Activated CD4-positive, alpha-beta T cell treated with anti-CD3 and anti-CD28 coated beads for 4 hours (primary cell): ENCODE measurements around the gene PAM16.

ENCODE experiments used
- DNase-seq, 2 donors: peaks; one replicate each; pipeline ENCODE4 v3.0.0-alpha.2; 2020

Gene PAM16

GRCh38 chr16:4370570-4371356, 19.6 kb upstream of the PAM16 start:
- no peak for DNase-seq

DNA sequence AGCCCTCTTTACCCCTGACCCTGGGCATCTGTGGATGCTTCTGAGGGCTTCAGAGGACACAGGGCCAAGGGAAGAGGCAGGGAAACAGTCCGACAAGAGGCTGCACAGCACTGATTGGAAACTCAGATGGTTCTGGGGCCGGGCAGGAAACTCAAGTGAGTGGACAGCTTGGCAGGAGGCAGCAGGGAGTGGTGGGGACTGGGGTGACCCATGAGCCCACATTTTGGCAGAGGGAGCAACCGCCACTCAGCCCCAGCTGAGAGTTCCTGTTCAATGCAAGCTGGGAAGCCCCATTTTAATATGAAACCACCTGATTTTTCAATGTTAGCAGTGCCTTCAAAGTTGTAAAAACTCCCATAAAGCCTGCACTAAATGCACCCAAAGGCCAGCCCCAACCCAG, 19.0 kb upstream of the PAM16 start:
- DNase-seq, result no peak

DNA sequence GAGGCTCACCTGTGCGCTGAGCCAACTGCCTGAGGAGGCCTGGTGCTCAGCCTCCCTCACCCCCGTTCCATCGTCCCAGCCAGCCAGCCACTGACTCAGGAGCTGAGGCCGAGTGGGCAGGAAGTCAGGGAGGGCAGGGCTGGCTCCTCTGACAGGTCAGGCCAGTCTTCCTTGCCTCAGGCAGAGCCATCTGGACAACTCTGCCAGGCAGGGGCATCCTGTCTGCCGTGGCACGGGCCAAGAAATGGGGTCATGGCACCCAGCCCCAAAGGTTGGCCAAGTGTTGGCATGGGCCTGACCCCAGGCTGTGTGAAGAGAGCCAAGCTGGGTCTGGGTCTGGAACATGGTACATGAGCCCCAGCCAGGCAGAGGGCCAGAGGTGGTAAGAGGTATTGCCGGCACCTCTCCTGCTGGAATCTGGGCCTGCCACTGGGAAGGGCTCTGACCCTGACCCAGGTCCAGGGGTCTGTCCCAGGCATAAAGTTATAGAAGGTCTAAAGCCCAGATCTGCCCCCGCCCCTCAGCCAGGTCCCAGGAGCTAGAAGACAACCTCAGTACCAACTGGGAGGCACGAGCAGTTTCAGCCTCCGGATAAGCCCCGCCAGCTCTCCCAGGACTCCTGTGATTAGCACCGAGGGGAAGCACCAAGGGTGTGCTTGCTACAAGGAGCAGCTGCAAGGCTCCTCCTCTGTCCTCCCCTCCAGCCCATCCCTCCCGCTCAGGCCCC, 18.0 kb upstream of the PAM16 start:
- no peak for DNase-seq

DNA sequence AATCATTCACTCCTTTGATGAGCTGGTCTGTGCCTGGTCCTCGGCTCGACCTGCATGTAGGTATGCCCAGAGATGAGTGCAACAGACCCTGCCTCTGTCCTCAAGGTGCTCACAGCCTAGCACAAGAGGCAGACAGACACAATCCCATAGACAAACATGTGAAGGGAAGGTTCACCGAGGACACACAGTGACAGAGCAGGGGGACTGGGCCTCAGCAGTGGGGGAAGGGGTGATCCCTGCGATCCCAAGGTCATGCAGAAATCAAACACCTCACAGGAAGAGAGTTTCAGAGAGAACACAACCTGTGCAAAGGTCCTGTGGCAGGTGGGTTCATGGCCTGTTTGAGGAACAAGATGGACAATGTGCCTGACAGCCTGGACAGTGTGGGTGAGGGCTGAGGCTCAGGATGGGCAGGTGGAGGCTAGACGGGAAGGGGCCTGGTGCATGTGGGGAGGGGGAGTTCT, 16.3 kb upstream of the PAM16 start:
- no peak for DNase-seq

- DNase-seq, result no peak
Observed at GRCh38 chr16:4366016-4366415, 14.9 kb upstream of the PAM16 start.

DNA sequence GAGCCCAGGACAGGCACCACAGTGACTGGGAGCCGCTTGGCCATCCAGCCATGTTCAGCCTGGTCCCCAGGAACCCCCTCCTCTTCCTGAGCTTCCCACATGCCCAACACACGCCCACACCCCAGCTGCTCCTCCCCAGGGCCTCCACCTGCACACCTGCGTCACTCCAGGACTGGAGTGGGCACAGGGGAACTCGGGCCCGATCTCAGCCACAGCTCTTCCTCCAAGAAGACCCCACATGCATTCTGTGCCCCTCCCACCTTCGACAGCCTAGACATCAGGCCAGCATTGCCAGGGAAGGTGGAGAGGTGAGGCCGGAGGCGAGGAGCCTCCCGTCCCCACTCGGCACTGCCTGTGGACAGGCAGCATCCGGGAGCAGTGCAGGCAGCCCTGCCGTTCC, 14.5 kb upstream of the PAM16 start:
- no peak for DNase-seq

GRCh38 chr16:4365014-4365406, 13.9 kb upstream of the PAM16 start:
- no peak for DNase-seq

DNA sequence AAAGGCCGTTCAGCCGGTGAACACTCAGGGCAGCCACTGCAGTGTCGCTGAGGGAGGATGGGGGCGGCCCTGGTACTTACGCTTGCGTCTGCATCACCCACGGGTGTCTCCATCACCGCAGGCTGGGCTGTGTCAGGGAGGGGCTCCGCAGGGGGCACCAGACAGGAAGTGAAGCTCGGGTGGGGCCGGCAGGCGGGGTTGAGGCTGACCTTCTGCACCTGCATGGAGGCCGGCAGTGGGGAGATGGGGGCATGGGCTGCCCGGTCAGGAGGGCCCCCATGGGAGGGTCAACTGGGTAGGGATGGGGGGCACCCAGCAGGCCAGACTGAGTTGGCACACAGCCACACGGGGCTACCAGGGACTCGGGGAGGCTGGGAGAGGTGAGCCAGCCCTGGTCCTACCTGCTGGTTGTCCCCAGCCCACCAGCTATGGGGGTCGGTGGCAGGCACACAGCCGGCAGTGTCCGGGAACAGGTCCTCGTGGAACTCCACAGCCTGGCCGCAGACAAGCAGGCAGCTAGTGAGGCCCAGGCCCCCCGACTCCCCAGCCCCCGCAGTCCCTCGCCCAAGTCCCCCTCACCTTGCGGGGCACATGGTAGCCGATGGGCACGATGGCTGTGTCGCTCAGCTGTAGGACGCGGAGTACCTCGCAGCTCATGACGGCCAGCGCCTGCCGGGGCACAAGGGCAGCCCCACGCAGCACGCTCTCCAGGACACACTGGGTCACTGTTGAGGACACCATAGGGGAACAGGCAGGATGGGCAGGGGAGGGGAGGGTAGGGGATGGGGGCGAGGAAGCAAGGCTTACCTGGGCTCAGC, 13.3 kb upstream of the PAM16 start:
- DNase-seq, result no peak

GRCh38 chr16:4362476-4363135, 11.5 kb upstream of the PAM16 start:
- DNase-seq, result no peak

DNA sequence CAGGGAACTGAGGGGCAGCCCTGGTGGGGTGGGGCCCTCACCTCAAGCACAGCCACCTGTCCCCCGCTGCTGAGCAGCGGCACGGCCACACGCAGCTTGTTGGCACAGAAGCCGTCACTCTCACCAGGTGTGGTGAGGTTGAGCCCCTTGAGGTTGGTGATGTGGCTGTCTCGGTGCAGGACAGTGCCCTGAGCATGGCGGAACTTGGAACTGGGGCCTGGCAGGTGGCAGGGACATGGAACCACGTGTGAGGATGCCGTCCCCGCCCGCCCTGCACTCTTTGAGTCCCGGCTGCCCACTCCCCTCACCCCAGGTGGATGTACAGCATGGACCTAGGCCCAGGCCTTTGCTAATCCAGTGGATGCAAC, 10.8 kb upstream of the PAM16 start:
- no peak for DNase-seq

GRCh38 chr16:4361033-4361943, 10.2 kb upstream of the PAM16 start:
- DNase-seq, result no peak

DNA sequence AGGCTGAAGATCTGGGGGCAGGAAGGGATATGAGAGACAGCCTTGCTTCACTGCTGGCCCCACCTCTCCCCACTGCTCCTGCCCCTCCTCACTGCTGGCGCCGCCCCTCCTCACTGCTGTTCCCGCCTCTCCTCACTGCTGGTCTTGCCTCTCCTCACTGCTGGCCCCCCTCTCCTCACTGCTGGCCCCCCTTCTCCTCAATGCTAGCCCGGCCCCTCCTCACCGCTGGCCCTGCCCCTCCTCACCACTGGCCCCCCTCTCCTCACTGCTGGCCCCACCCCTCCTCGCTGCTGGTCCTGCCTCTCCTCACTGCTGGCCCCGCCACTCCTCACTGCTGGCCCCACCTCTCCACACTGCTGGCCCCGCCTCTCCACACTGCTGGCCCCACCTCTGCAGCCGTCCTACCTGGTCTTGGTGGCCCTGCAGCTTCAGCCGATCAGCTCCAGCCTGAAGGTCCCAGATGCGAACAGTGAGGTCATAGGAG, 9.5 kb upstream of the PAM16 start:
- DNase-seq, result no peak

DNA sequence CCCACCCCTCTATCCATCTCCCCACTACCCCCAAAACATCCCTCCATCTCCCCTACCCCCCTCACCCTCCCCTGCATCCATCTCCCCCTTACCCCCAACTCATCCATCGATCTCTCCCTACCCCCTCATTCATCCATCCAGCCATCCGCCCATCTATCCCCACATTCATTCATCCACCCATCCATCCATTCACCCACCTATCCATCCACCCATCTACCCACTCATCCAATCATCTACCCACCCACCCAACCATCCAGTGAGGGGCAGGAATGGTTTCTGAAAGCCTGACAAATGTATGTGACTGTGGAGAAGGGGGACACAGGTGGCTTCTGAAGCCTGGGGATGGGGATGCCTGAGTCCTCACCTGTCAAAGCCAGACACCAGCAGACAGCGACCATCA, 8.8 kb upstream of the PAM16 start:
- no peak for DNase-seq

GRCh38 chr16:4358831-4359561, 7.9 kb upstream of the PAM16 start:
- peak; percentile 60 to 68 for DNase-seq

DNA sequence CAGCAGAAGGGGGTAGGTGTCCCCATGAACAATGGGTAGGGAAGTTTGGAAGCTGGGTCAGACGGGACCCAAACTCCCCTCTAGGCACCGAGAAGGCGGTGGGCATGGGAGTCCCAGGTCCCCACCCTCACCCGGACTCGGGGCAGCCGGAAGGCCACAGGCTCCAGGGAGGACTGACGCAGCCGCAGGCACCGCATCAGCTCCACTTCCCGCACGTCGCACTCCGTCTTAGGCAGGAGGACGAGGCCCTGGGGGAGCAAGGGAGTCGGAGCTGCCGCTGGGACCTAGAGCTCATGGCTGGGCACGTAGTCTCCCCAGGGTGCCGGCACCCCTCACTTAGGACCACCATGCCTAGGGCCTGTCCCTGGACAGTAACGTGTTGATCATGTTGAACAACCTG, 7.1 kb upstream of the PAM16 start:
- no peak for DNase-seq

GRCh38 chr16:4356820-4357219, 5.7 kb upstream of the PAM16 start:
- no peak for DNase-seq

DNA sequence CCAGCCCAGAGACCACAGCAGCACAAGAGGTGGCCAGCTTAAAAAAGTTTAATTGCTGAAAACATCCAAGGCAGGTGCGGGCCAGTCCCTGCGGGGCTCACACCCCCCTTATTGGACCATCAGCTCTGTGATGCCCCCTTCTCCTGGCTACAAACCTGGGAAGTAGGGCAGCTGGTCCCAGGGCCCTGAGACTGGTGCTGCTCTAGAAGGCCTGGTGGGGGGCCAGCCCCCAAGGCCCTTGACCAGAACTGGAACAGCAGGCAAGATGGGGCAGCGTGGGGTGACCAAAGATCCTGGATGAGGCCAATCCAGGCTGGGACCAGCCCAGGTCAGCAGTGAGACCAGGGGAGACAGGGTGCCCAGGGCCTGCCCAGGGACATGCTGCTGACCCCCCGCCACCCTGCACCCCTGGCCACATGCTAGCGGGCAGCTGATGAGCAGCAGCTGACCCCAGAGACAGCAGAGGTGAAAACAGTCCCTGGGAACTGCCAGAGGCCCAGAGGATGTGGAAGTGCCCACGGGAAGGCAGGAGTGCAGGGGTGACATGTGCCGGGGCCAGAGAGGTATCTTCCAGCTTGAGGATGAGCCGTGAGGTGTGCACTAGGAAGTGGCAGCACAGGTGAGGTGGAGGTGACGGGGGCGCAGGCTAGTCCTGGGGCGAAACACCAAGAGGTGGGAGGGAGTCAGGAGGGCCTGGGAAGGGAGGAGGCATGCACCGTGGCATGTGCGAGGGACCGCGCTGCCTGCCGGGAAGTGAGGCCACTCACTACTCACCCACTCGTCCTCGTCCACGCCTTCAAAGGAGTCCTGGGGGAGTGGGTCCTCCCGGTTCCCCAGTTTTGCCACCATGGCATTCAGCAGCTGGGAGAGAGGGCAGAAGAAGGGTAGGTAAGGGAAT, 3.6 kb upstream of the PAM16 start:
- DNase-seq, result no peak

DNA sequence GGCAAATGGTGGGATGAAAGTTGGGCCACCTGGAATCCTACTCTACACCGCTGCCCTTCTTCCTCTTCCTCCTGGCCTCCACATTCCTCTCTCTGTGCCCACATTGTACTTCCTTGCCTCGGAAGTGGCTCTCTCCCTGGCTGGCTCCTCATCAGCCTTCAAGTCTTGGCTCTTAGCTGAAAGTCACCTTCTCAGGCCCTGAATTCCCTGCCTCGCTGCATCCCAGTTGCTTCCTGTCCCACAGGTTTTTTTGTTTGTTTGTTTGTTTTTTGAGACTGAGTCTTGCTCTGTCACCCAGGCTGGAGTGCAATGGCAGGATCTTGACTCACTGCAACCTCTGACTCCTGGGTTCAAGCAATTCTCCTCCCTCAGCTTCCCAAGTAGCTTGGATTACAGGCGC, 2.6 kb upstream of the PAM16 start:
- DNase-seq, result no peak

GRCh38 chr16:4352843-4353242, 1.7 kb upstream of the PAM16 start:
- no peak for DNase-seq

DNA sequence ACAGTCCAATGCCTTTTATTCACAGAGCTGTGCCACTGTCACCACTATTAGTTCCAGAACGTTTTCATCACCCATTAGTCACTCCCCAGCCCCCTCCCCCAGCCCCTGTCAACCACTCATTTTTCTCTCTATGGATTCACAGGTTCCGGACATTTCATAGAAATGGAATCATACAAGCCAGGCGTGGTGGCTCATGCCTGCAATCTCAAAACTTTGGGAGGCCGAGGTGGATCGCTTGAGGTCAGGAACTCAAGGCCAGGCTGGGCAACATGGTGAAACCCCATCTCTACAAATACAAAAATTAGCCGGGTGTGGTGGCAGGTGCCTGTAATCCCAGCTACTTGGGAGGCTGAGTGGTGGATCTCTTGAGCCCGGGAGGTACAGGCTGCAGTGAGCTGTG, 759 bp upstream of the PAM16 start:
- no peak for DNase-seq
